DMS79 (cell line): ENCODE measurements around the gene NPPC.
A peak's percentile ranks its signal among the peaks of the same experiment; 100 is the strongest.

Experiments used
- DNase-seq: peaks from one replicate; lab custom pipeline; 2025; lab: John Stamatoyannopoulos, UW

NPPC gene

GRCh38 chr2:231935207-231935524, 9.0 kb upstream of the NPPC start:
- DNase-seq: no peak

GRCh38 chr2:231934441-231935206, 8.4 kb upstream of the NPPC start:
- DNase-seq: no peak

GRCh38 chr2:231933916-231934401, 7.8 kb upstream of the NPPC start:
- no peak for DNase-seq

- no peak for DNase-seq
Measured at GRCh38 chr2:231932985-231933915, 7.1 kb upstream of the NPPC start.

GRCh38 chr2:231932711-231932970, 6.4 kb upstream of the NPPC start:
- no peak for DNase-seq

GRCh38 chr2:231931481-231931915, 5.3 kb upstream of the NPPC start:
- no peak for DNase-seq

- DNase-seq: no peak
Measured at GRCh38 chr2:231930593-231931281, 4.5 kb upstream of the NPPC start.

- DNase-seq: no peak
Measured at GRCh38 chr2:231929961-231930592, 3.9 kb upstream of the NPPC start.

GRCh38 chr2:231928901-231929725, 2.9 kb upstream of the NPPC start:
- no peak for DNase-seq

- no peak for DNase-seq
Measured at GRCh38 chr2:231928481-231928880, 2.3 kb upstream of the NPPC start.

GRCh38 chr2:231927566-231927890, 1.3 kb upstream of the NPPC start:
- DNase-seq: no peak

GRCh38 chr2:231926761-231927565, 767 bp upstream of the NPPC start:
- peak; percentile 63 for DNase-seq

- DNase-seq: peak; percentile 24
Measured at GRCh38 chr2:231925303-231926179, 655 bp downstream of the NPPC start.

GRCh38 chr2:231924889-231925275, 1.3 kb downstream of the NPPC start:
- DNase-seq: no peak

GRCh38 chr2:231923951-231924888, 2.0 kb downstream of the NPPC start:
- DNase-seq: no peak

GRCh38 chr2:231923010-231923344, 3.2 kb downstream of the NPPC start:
- DNase-seq: no peak

- no peak for DNase-seq
Measured at GRCh38 chr2:231922311-231923009, 3.7 kb downstream of the NPPC start.

- DNase-seq: no peak
Measured at GRCh38 chr2:231920795-231921194, 5.4 kb downstream of the NPPC start.
